HepG2 (cell line): ENCODE measurements around the gene HDGFL2. TPM values are rescaled to one million over a fixed set of nuclear protein-coding genes. Genes with fewer than 3 reads are reported as not detected.

Experiments
- ERF ChIP-seq: IDR thresholded peaks from 2 replicates; pipeline ENCODE4 v1.6.1; 2018; ENCODE audit warnings: missing biosample characterization, missing genetic modification reagents
- FOXJ3 ChIP-seq: sonication (generic); formaldehyde crosslinking; IDR thresholded peaks from 2 replicates; pipeline ENCODE4 v1.4.0; 2020; ENCODE audit warnings: missing genetic modification reagents, mild to moderate bottlenecking, borderline replicate concordance
- HDAC2 ChIP-seq: sonication (generic); formaldehyde crosslinking; IDR thresholded peaks from 2 replicates; pipeline ENCODE4 v1.4.0; 2020; ENCODE audit warnings: missing genetic modification reagents
- ISX ChIP-seq: sonication (generic); formaldehyde crosslinking; conservative IDR thresholded peaks from 2 replicates; pipeline ENCODE4 v1.5.0; 2020; ENCODE audit warnings: missing genetic modification reagents
- NR2F2 ChIP-seq: IDR thresholded peaks from 2 replicates; pipeline ENCODE4 v1.6.1; 2012; ENCODE audit warnings: low read depth, inconsistent platforms, borderline replicate concordance
- PHF21A ChIP-seq: sonication (generic); formaldehyde crosslinking; IDR thresholded peaks from 2 replicates; pipeline ENCODE4 v1.5.0; 2020; ENCODE audit warnings: mild to moderate bottlenecking, missing genetic modification reagents
- PHF5A ChIP-seq: IDR thresholded peaks from one replicate; pipeline ENCODE4 v1.6.1; 2018; ENCODE audit warnings: low read depth, missing genetic modification reagents; ENCODE audit not compliant: unreplicated experiment
- PTBP1 ChIP-seq: fragments of 200-400 bp; formaldehyde crosslinking; IDR thresholded peaks from 2 replicates; pipeline ENCODE4 v1.6.1; 2018; ENCODE audit warnings: low read length, low read depth; ENCODE audit not compliant: poor library complexity, severe bottlenecking
- REL ChIP-seq: sonication (generic); formaldehyde crosslinking; conservative IDR thresholded peaks from 2 replicates; pipeline ENCODE4 v1.8.0; 2022; ENCODE audit warnings: mild to moderate bottlenecking, missing genetic modification reagents, moderate library complexity
- SALL2 ChIP-seq: sonication (generic); formaldehyde crosslinking; IDR thresholded peaks from 2 replicates; pipeline ENCODE4 v1.8.1; 2023; ENCODE audit warnings: mild to moderate bottlenecking, missing genetic modification reagents, inconsistent platforms
- SIN3A ChIP-seq: IDR thresholded peaks from 2 replicates; pipeline ENCODE4 v1.6.1; 2011; ENCODE audit warnings: low read depth, mild to moderate bottlenecking, control low read depth, low read length, borderline replicate concordance
- SNAPC2 ChIP-seq: sonication (generic); formaldehyde crosslinking; IDR thresholded peaks from 2 replicates; pipeline ENCODE4 v1.8.1; 2022; ENCODE audit warnings: mild to moderate bottlenecking, missing genetic modification reagents
- ZBTB7A ChIP-seq: sonication (generic); formaldehyde crosslinking; IDR thresholded peaks from 2 replicates; pipeline ENCODE4 v1.8.0; 2022; ENCODE audit warnings: mild to moderate bottlenecking, missing genetic modification reagents
- ZFX ChIP-seq: sonication (generic); formaldehyde crosslinking; IDR thresholded peaks from 2 replicates; pipeline ENCODE4 v1.4.0; 2020; ENCODE audit warnings: mild to moderate bottlenecking, low read depth, missing genetic modification reagents, moderate library complexity
- ZNF263 ChIP-seq: sonication (generic); formaldehyde crosslinking; IDR thresholded peaks from 2 replicates; pipeline ENCODE4 v1.4.0; 2020; ENCODE audit warnings: missing genetic modification reagents
- ZNF724P ChIP-seq: sonication (generic); formaldehyde crosslinking; IDR thresholded peaks from 2 replicates; pipeline ENCODE4 v1.8.0; 2022; ENCODE audit warnings: missing genetic modification reagents, borderline replicate concordance
- ZNF816 ChIP-seq: sonication (generic); formaldehyde crosslinking; IDR thresholded peaks from 2 replicates; pipeline ENCODE4 v1.8.0; 2022; ENCODE audit warnings: missing genetic modification reagents, mild to moderate bottlenecking, borderline replicate concordance
- polyA plus RNA-seq, 8 experiments: library from polyadenylated mRNA; depleted of rRNA in 3 of 8; stranded (reverse) in 7 of 8; unstranded in 1 of 8; fragments of >200 nt; fragmentation: Illumina TruSeq in 4 of 8; extraction: Trizol in 4 of 8; gene quantifications; 2 replicates each; pipeline versions ENCODE4 v1.2.1 to v1.2.3, GENCODE V29; 2011 to 2016; ENCODE audit warnings: low read depth in 4 of 8, missing spikeins in 1 of 8, mixed read lengths in 1 of 8; ENCODE audit not compliant: insufficient read depth in 1 of 8
- total RNA-seq, 5 experiments: library from RNA; depleted of rRNA; stranded (reverse); fragments of >200 nt; fragmentation: Illumina TruSeq; extraction: Trizol; gene quantifications; 2 replicates each; pipeline ENCODE4 v1.2.3, GENCODE V29; 2016; ENCODE audit warnings: low read depth in 1 of 5
- TF ChIP-seq, protein P1 (sequence below): sonication (generic); formaldehyde crosslinking; IDR thresholded peaks from 2 replicates; pipeline ENCODE4 v1.5.1; 2020; ENCODE audit warnings: mild to moderate bottlenecking, moderate library complexity, missing genetic modification reagents
- TF ChIP-seq, protein P2 (sequence below): sonication (generic); formaldehyde crosslinking; IDR thresholded peaks from 2 replicates; pipeline ENCODE4 v1.4.0; 2020; ENCODE audit warnings: missing genetic modification reagents
- TF ChIP-seq, protein P3 (sequence below): IDR thresholded peaks from 2 replicates; pipeline ENCODE4 v1.6.1; 2012; ENCODE audit warnings: low read depth, low read length, improper control_type of control experiment

Gene HDGFL2
- total and polyA plus RNA-seq, 2 of the 13 experiments (the other 11 are each of a cell fraction or from before 2014, with no cell fraction given): 20.0 to 51.1 TPM

DNA sequence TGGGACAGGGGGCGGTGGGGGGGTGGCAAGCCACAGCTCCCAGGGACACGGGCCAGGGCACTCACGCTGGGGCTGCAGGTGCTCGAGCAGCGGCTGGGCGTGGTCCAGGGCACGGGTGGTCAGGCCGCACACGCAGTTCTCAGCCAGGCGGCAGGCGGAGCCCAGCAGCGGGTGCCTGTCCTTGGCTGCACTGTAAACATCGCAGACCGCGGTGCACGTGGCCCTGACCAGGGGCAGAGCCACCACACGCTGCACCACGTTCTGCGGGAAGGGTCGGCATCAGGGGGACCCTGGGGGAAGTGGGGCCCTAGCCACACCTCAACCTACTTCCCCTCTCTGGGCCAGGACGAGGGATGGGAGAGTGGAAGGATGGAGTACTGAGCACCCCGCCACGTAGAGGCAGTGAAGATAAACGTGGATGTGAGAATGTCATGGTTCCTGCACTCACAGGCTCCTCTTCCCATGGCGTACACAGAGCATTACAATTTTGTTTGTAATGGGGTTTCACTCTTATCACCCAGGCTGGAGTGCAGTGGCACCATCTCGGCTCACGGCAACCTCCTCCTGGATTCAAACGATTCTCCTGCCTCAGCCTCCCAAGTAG, 59.6 kb downstream of the HDGFL2 start (continued):
- TF ChIP-seq ZFX: no peak; the same call in 1 of the 2 replicates
- no peak for TF ChIP-seq ISX
- TF ChIP-seq PHF21A (CRISPR knock-in tag): no peak
- TF ChIP-seq ZNF816 (CRISPR knock-in tag): 0 out of 2 replicates have a peak, but pooled peaks have one; percentile 42
- peak; percentile 83 for TF ChIP-seq ERF (CRISPR knock-in tag)
- TF ChIP-seq ZNF263 (CRISPR knock-in tag): peak; percentile 48; the same call in 1 of the 2 replicates
- TF ChIP-seq PTBP1: no peak
- TF ChIP-seq, protein P1, sequence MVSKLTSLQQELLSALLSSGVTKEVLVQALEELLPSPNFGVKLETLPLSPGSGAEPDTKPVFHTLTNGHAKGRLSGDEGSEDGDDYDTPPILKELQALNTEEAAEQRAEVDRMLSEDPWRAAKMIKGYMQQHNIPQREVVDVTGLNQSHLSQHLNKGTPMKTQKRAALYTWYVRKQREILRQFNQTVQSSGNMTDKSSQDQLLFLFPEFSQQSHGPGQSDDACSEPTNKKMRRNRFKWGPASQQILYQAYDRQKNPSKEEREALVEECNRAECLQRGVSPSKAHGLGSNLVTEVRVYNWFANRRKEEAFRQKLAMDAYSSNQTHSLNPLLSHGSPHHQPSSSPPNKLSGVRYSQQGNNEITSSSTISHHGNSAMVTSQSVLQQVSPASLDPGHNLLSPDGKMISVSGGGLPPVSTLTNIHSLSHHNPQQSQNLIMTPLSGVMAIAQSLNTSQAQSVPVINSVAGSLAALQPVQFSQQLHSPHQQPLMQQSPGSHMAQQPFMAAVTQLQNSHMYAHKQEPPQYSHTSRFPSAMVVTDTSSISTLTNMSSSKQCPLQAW (CRISPR knock-in tag): peak; percentile 47; the same call in 1 of the 2 replicates
- TF ChIP-seq NR2F2: no peak
- TF ChIP-seq, protein P2, sequence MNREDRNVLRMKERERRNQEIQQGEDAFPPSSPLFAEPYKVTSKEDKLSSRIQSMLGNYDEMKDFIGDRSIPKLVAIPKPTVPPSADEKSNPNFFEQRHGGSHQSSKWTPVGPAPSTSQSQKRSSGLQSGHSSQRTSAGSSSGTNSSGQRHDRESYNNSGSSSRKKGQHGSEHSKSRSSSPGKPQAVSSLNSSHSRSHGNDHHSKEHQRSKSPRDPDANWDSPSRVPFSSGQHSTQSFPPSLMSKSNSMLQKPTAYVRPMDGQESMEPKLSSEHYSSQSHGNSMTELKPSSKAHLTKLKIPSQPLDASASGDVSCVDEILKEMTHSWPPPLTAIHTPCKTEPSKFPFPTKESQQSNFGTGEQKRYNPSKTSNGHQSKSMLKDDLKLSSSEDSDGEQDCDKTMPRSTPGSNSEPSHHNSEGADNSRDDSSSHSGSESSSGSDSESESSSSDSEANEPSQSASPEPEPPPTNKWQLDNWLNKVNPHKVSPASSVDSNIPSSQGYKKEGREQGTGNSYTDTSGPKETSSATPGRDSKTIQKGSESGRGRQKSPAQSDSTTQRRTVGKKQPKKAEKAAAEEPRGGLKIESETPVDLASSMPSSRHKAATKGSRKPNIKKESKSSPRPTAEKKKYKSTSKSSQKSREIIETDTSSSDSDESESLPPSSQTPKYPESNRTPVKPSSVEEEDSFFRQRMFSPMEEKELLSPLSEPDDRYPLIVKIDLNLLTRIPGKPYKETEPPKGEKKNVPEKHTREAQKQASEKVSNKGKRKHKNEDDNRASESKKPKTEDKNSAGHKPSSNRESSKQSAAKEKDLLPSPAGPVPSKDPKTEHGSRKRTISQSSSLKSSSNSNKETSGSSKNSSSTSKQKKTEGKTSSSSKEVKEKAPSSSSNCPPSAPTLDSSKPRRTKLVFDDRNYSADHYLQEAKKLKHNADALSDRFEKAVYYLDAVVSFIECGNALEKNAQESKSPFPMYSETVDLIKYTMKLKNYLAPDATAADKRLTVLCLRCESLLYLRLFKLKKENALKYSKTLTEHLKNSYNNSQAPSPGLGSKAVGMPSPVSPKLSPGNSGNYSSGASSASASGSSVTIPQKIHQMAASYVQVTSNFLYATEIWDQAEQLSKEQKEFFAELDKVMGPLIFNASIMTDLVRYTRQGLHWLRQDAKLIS: no peak
- TF ChIP-seq ZNF724P: no peak
- peak; percentile 77 for TF ChIP-seq ZBTB7A (CRISPR knock-in tag)
- TF ChIP-seq SNAPC2: no peak; the same call in 1 of the 2 replicates
- TF ChIP-seq, protein P3, sequence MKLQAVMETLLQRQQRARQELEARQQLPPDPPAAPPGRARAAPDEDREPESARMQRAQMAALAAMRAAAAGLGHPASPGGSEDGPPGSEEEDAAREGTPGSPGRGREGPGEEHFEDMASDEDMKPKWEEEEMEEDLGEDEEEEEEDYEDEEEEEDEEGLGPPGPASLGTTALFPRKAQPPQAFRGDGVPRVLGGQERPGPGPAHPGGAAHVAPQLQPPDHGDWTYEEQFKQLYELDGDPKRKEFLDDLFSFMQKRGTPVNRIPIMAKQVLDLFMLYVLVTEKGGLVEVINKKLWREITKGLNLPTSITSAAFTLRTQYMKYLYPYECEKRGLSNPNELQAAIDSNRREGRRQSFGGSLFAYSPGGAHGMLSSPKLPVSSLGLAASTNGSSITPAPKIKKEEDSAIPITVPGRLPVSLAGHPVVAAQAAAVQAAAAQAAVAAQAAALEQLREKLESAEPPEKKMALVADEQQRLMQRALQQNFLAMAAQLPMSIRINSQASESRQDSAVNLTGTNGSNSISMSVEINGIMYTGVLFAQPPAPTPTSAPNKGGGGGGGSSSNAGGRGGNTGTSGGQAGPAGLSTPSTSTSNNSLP: no peak
- no peak for TF ChIP-seq SIN3A
- TF ChIP-seq HDAC2 (CRISPR knock-in tag): peak; percentile 61; the same call in 1 of the 2 replicates
- TF ChIP-seq SALL2: 0 out of 2 replicates have a peak, but pooled peaks have one; percentile 54
- 0 out of 2 replicates have a peak, but pooled peaks have one; percentile 37 for TF ChIP-seq FOXJ3 (CRISPR knock-in tag)
- no peak for TF ChIP-seq PHF5A (CRISPR knock-in tag)
- TF ChIP-seq REL (CRISPR knock-in tag): 0 out of 2 replicates have a peak, but pooled peaks have one; percentile 37
